ENCODE data around the gene PCSK4.

GRCh38 chr19:1435378-1435989 lies 54.7 kb downstream of the PCSK4 start:
- TF ChIP-seq CTCF (IDR thresholded peaks at IDR 0.05) (no peak), POLR2A (IDR thresholded peaks at IDR 0.05) (no peak), EP300 (IDR thresholded peaks at IDR 0.05) (no peak)

Measured in tibial nerve (tissue), 4 donors.